MM.1S (cell line): ENCODE data around the gene TGFBI.

ENCODE experiments used
- DNase-seq: peaks from one replicate; pipeline ENCODE4 v3.0.0-alpha.2; 2015
- H2AFZ ChIP-seq: fragments of 300-600 bp; sonication (generic); 2 replicates; pipeline ENCODE4 v1.6.0; 2016; ENCODE audit warnings: antibody characterized with exemption, low read length
- H3F3A ChIP-seq: fragments of 300-600 bp; sonication (generic); 2 replicates; pipeline ENCODE4 v1.6.1; 2016; ENCODE audit warnings: mild to moderate bottlenecking, antibody characterized with exemption, low read length, moderate library complexity, mixed read lengths; ENCODE audit not compliant: insufficient read depth
- H3K27ac ChIP-seq: fragments of 300-600 bp; sonication (generic); 2 replicates; pipeline ENCODE4 v1.5.1; 2016; ENCODE audit warnings: mild to moderate bottlenecking, low read length
- H3K27me3 ChIP-seq: fragments of 300-600 bp; sonication (generic); replicated peaks from 2 replicates; pipeline ENCODE4 v1.6.0; 2016; ENCODE audit warnings: low read length; ENCODE audit not compliant: insufficient read depth
- H3K36me3 ChIP-seq: fragments of 300-600 bp; sonication (generic); replicated peaks from 2 replicates; pipeline ENCODE4 v1.6.1; 2016; ENCODE audit warnings: mild to moderate bottlenecking, low read length, mixed read lengths; ENCODE audit not compliant: insufficient read depth
- H3K4me1 ChIP-seq: fragments of 300-600 bp; sonication (generic); 2 replicates; pipeline ENCODE4 v1.6.1; 2016; ENCODE audit warnings: low read length, mixed read lengths
- H3K4me2 ChIP-seq: fragments of 300-600 bp; sonication (generic); 2 replicates; pipeline ENCODE4 v1.6.0; 2016; ENCODE audit warnings: low read depth, low read length
- H3K4me3 ChIP-seq: fragments of 300-600 bp; sonication (generic); 2 replicates; pipeline ENCODE4 v1.5.1; 2016; ENCODE audit warnings: low read length, mixed read lengths
- H3K79me2 ChIP-seq: fragments of 300-600 bp; sonication (generic); 2 replicates; pipeline ENCODE4 v1.6.1; 2016; ENCODE audit warnings: mixed run types, low read length, mixed read lengths
- H3K9ac ChIP-seq: fragments of 300-600 bp; sonication (generic); 2 replicates; pipeline ENCODE4 v1.6.1; 2016; ENCODE audit warnings: low read length, mixed read lengths
- H3K9me2 ChIP-seq: fragments of 300-600 bp; sonication (generic); replicated peaks from 2 replicates; pipeline ENCODE4 v1.6.1; 2016; ENCODE audit warnings: mild to moderate bottlenecking, low read length, mixed read lengths; ENCODE audit not compliant: insufficient read depth
- H3K9me3 ChIP-seq: fragments of 300-600 bp; sonication (generic); replicated peaks from 2 replicates; pipeline ENCODE4 v1.6.1; 2016; ENCODE audit warnings: mild to moderate bottlenecking, low read length, mixed read lengths; ENCODE audit not compliant: insufficient read depth
- H4K20me1 ChIP-seq: fragments of 300-600 bp; sonication (generic); 2 replicates; pipeline ENCODE4 v1.6.1; 2016; ENCODE audit warnings: mild to moderate bottlenecking, low read length, moderate library complexity, mixed read lengths; ENCODE audit not compliant: insufficient read depth
- EZH2 ChIP-seq: fragments of 300-600 bp; sonication (generic); optimal IDR thresholded peaks from 2 replicates; pipeline ENCODE3; 2017; ENCODE audit warnings: low read depth, mild to moderate bottlenecking, antibody characterized with exemption, low read length, mixed read lengths
- EZH2phosphoT487 ChIP-seq: fragments of 300-600 bp; sonication (generic); IDR thresholded peaks from 2 replicates; pipeline ENCODE4 v1.6.1; 2018; ENCODE audit warnings: antibody characterized with exemption, low read length
- TF ChIP-seq, protein P1 (sequence below): fragments of 300-600 bp; sonication (generic); IDR thresholded peaks from 2 replicates; pipeline ENCODE4 v1.5.1; 2016; ENCODE audit warnings: antibody characterized with exemption, low read length, mixed read lengths

TGFBI gene

DNA sequence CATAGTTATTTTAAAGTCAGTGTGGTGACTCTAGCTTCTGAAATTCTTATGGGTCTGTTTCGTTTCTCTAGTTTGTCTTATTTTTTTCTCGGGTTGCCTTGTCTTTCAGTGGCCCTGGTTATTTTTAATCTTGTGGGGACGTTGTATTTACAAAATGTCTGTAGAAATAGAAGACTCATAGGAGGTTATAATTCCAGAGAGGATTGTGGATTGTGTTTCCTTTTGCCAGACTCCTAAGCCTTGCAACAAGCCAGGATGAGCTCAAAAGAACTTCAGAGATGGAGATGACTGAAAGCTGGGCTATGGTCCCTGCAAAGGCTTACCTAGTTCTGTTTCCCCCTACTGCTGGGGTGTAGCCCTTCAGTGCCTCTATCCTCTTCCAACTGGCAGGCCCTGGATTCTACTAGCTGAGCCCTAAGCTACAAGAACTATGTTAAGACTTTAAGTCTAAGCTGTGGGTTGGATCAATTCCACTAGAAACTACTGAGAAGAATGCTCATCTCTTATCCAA lies 41.8 kb upstream of the TGFBI start:
- H3K9me2 ChIP-seq, result no peaks in the 10 kb centered on the region
- H3K9me3 ChIP-seq, result no peaks in the 10 kb centered on the region
- 0 out of 2 replicates have a peak, but pooled peaks cover 8% of the 10 kb centered on the region for H3F3A ChIP-seq
- H3K4me3 ChIP-seq, result peak overlapping the region; percentile 3; the same call in 1 of the 2 replicates
- H3K27ac ChIP-seq, result peak overlapping the region; percentile 49; the same call in 1 of the 2 replicates
- no peaks in the 10 kb centered on the region for H3K79me2 ChIP-seq
- no peaks in the 10 kb centered on the region for H3K36me3 ChIP-seq
- peak overlapping the region; percentile 77 for H3K4me2 ChIP-seq
- H3K27me3 ChIP-seq, result no peaks in the 10 kb centered on the region
- DNase-seq, result peak; percentile 42
- H3K4me1 ChIP-seq, result peaks cover 19% of the 10 kb centered on the region
- H4K20me1 ChIP-seq, result no peaks in the 10 kb centered on the region
- H2AFZ ChIP-seq, result peak overlapping the region; percentile 73
- peak overlapping the region; percentile 15; the same call in 1 of the 2 replicates for H3K9ac ChIP-seq
- no peak for TF ChIP-seq EZH2phosphoT487
- TF ChIP-seq EZH2, result no peak
- TF ChIP-seq, protein P1, sequence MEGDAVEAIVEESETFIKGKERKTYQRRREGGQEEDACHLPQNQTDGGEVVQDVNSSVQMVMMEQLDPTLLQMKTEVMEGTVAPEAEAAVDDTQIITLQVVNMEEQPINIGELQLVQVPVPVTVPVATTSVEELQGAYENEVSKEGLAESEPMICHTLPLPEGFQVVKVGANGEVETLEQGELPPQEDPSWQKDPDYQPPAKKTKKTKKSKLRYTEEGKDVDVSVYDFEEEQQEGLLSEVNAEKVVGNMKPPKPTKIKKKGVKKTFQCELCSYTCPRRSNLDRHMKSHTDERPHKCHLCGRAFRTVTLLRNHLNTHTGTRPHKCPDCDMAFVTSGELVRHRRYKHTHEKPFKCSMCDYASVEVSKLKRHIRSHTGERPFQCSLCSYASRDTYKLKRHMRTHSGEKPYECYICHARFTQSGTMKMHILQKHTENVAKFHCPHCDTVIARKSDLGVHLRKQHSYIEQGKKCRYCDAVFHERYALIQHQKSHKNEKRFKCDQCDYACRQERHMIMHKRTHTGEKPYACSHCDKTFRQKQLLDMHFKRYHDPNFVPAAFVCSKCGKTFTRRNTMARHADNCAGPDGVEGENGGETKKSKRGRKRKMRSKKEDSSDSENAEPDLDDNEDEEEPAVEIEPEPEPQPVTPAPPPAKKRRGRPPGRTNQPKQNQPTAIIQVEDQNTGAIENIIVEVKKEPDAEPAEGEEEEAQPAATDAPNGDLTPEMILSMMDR, result no peak

GRCh38 chr5:135988546-135988945 lies 40.2 kb upstream of the TGFBI start:
- Histone ChIP-seq H3K27ac (no peak overlapping the region), H3K9me2 (no peaks in the 10 kb centered on the region), H3K4me3 (no peak overlapping the region), H3K4me1 (peaks cover 19% of the 10 kb centered on the region), H3F3A (0 out of 2 replicates have a peak, but pooled peaks cover 8% of the 10 kb centered on the region), H2AFZ (no peak overlapping the region), H3K36me3 (no peaks in the 10 kb centered on the region), H3K27me3 (no peaks in the 10 kb centered on the region), H3K4me2 (no peak overlapping the region), H4K20me1 (no peaks in the 10 kb centered on the region), H3K9me3 (no peaks in the 10 kb centered on the region), H3K9ac (no peak overlapping the region), H3K79me2 (no peaks in the 10 kb centered on the region)
- no peak for TF ChIP-seq EZH2phosphoT487
- TF ChIP-seq, protein P1, result no peak
- TF ChIP-seq EZH2, result no peak
- no peak for DNase-seq

GRCh38 chr5:135989686-135990085 lies 39.1 kb upstream of the TGFBI start:
- Histone ChIP-seq H3K4me1 (peaks cover 19% of the 10 kb centered on the region), H3K27me3 (no peaks in the 10 kb centered on the region), H3K9me3 (no peaks in the 10 kb centered on the region), H3K79me2 (no peaks in the 10 kb centered on the region), H2AFZ (no peak overlapping the region), H3K9ac (no peak overlapping the region), H3K4me2 (no peak overlapping the region), H3K36me3 (no peaks in the 10 kb centered on the region), H3K4me3 (no peak overlapping the region), H3F3A (0 out of 2 replicates have a peak, but pooled peaks cover 8% of the 10 kb centered on the region), H4K20me1 (no peaks in the 10 kb centered on the region), H3K27ac (no peak overlapping the region), H3K9me2 (no peaks in the 10 kb centered on the region)
- TF ChIP-seq EZH2phosphoT487, result no peak
- no peak for TF ChIP-seq EZH2
- TF ChIP-seq, protein P1, result no peak
- DNase-seq, result no peak
